HL-60 (cell line): ENCODE data around the gene HESX1.

ENCODE experiments used
- DNase-seq, 2 experiments: peaks; one replicate each; pipeline ENCODE4 v3.0.0-alpha.2; 2010 to 2020; ENCODE audit warnings: low read depth in 1 of 2, low spot score in 1 of 2
- H3K27ac ChIP-seq: fragments of 250-450 bp; sonication (Bioruptor Pico); replicated peaks from 2 replicates; pipeline ENCODE4 v1.5.1; 2020; ENCODE audit warnings: mild to moderate bottlenecking, moderate library complexity
- H3K27me3 ChIP-seq: fragments of 250-450 bp; sonication (Bioruptor Pico); 2 replicates; pipeline ENCODE4 v1.5.1; 2021; ENCODE audit warnings: mild to moderate bottlenecking, moderate library complexity; ENCODE audit not compliant: insufficient read depth, poor library complexity, severe bottlenecking
- H3K4me3 ChIP-seq: replicated peaks from 2 replicates; pipeline ENCODE4 v1.5.1; 2011; ENCODE audit warnings: mild to moderate bottlenecking, control low read depth, low read length; ENCODE audit not compliant: insufficient read depth
- CTCF ChIP-seq: IDR thresholded peaks from one replicate; pipeline ENCODE4 v1.5.1; 2011; ENCODE audit warnings: low read length, control low read depth, inconsistent platforms; ENCODE audit not compliant: insufficient read depth
- GABPA ChIP-seq: IDR thresholded peaks from 2 replicates; pipeline ENCODE4 v1.6.1; 2012; ENCODE audit warnings: low read depth
- POLR2AphosphoS5 ChIP-seq: IDR thresholded peaks from 2 replicates; pipeline ENCODE4 v1.6.1; 2012; ENCODE audit warnings: low read depth
- REST ChIP-seq: IDR thresholded peaks from 2 replicates; pipeline ENCODE4 v1.6.1; 2012; ENCODE audit warnings: low read depth; ENCODE audit not compliant: insufficient replicate concordance
- SPI1 ChIP-seq: IDR thresholded peaks from 2 replicates; pipeline ENCODE4 v1.6.1; 2012; ENCODE audit warnings: low read depth, mild to moderate bottlenecking, borderline replicate concordance
- long read RNA-seq: library from polyadenylated mRNA; unstranded; transcript quantifications from one replicate; pipeline ENCODE4 v2.0.0, GENCODE V29; 2020

Gene HESX1
- long read RNA-seq, partial matches to known transcripts, result 3 of 24 reads
- long read RNA-seq, other reads (novel, unspliced or antisense), result 21 of 24 reads

GRCh38 chr3:57199895-57200297 lies at the start of gene HESX1:
Gene HESX1 (minus strand): TSS chr3:57199978. CDS start chr3:57199918, 60 bp downstream.
- no peak for DNase-seq
- no peak within 1 kb of the TSS for H3K27ac ChIP-seq
- no peak within 1 kb of the TSS for H3K4me3 ChIP-seq
- TF ChIP-seq REST, result no peak
- TF ChIP-seq CTCF, result no peak
- no peak for TF ChIP-seq SPI1
- no peak for TF ChIP-seq GABPA
- no peak for TF ChIP-seq POLR2AphosphoS5
- H3K27me3 ChIP-seq, result no peaks in the 10 kb centered on the region

- TF ChIP-seq GABPA (no peak), POLR2AphosphoS5 (no peak)
- Histone ChIP-seq H3K27me3 (no peaks in the 10 kb centered on the region), H3K4me3 (no peak overlapping the region), H3K27ac (no peak overlapping the region)
- DNase-seq, result no peak
Measured at GRCh38 chr3:57244946-57245345, 45.2 kb upstream of the HESX1 start.

GRCh38 chr3:57234613-57235575 lies 35.1 kb upstream of the HESX1 start:
- H3K4me3 ChIP-seq, result no peak overlapping the region
- no peak for DNase-seq
- no peak for TF ChIP-seq SPI1
- TF ChIP-seq REST, result no peak
- no peak for TF ChIP-seq POLR2AphosphoS5
- no peak for TF ChIP-seq GABPA
- TF ChIP-seq CTCF, result no peak
- H3K27ac ChIP-seq, result no peak overlapping the region
- no peaks in the 10 kb centered on the region for H3K27me3 ChIP-seq

GRCh38 chr3:57233799-57234198 lies 34.0 kb upstream of the HESX1 start:
- DNase-seq, result no peak
- no peak overlapping the region for H3K4me3 ChIP-seq
- no peak overlapping the region for H3K27ac ChIP-seq
- no peaks in the 10 kb centered on the region for H3K27me3 ChIP-seq
- TF ChIP-seq REST (no peak), SPI1 (no peak), POLR2AphosphoS5 (no peak)
